Neural progenitor cell (in vitro differentiated cells): ENCODE results near the gene KRTAP12-1.

Experiments
- EZH2 ChIP-seq: fragments of 200-600 bp; sonication (generic); IDR thresholded peaks from 2 replicates; pipeline ENCODE4 v1.6.1; 2017; ENCODE audit warnings: antibody characterized with exemption, mild to moderate bottlenecking, moderate library complexity
- EZH2phosphoT487 ChIP-seq: fragments of 200-600 bp; sonication (generic); IDR thresholded peaks from 2 replicates; pipeline ENCODE4 v1.6.1; 2017; ENCODE audit warnings: antibody characterized with exemption

- TF ChIP-seq EZH2 (no peak), EZH2phosphoT487 (no peak)
Observed at GRCh38 chr21:44664691-44665090, 17.3 kb downstream of the KRTAP12-1 start.
